Measurements from ENCODE around the gene CSTB. TPM values are rescaled to one million over a fixed set of nuclear protein-coding genes. Genes with fewer than 3 reads are reported as not detected.

The CSTB gene
- total RNA-seq, 1 experiment from 2014 or later: 57.5 TPM

GRCh38 chr21:43739621-43740435, 36.3 kb downstream of the CSTB start:
- POLR2A ChIA-PET: no interaction called here
- Histone ChIP-seq H3K9me2 (ENCODE audit: insufficient read depth) (no peaks in the 10 kb centered on the region), H3K27me3 (ENCODE audit: insufficient read depth, low read length) (no peaks in the 10 kb centered on the region), H3K4me3 (replicated peaks in 1 of 2; ENCODE audit: low read depth in 1 of 2, low read length in 2 of 2) (no peak overlapping the region), H4K20me1 (ENCODE audit: insufficient read depth) (0 out of 2 replicates have a peak, but pooled peaks cover 6% of the 10 kb centered on the region), H3K4me1 (ENCODE audit: control insufficient read depth in 1 of 2, insufficient read depth in 2 of 2, low read length in 2 of 2) (peaks cover 0 to 24% of the 10 kb centered on the region in 2 experiments; a peak in 2 of 4 replicates), H3K9me3 (ENCODE audit: control insufficient read depth in 1 of 2, insufficient read depth in 1 of 2, low read depth in 1 of 2, low read length in 2 of 2) (no peaks in the 10 kb centered on the region), H2AFZ (ENCODE audit: low read depth, low read length, poor library complexity, severe bottlenecking) (no peak overlapping the region), H3K27ac (ENCODE audit: low read depth, low read length) (peak overlapping the region; percentile 18; the same call in 1 of the 2 replicates), H3K79me2 (ENCODE audit: insufficient read depth, low read length) (peaks cover 32% of the 10 kb centered on the region; the same call in 1 of the 2 replicates), H3K36me3 (ENCODE audit: control insufficient read depth in 1 of 2, insufficient read depth in 2 of 2, low read length in 2 of 2) (peaks cover 5 to 10% of the 10 kb centered on the region in 2 experiments; a peak in 3 of 4 replicates), H3K9ac (ENCODE audit: low read length) (no peak overlapping the region), H3K4me2 (ENCODE audit: low read length) (no peak overlapping the region)
- intact Hi-C loops (cut with micrococcal nuclease): no loop called here
- ATAC-seq (peak; percentile 64), DNase-seq (ENCODE audit: low read depth, low spot score) (no peak)
- RAD21 ChIA-PET (ENCODE audit: low non-redundant PET in 1 of 2, low total read pairs in 2 of 2, uncharacterized antibody in 2 of 2, unreplicated experiment in 2 of 2): no interaction called here
- CTCF ChIA-PET: no interaction called here
- BruUV-seq (replicated peaks): no TSS peak
- TF ChIP-seq FOSL1 (IDR thresholded peaks at IDR 0.05; ENCODE audit: low read depth): no peak
- TF ChIP-seq ZFX (IDR thresholded peaks at IDR 0.05): no peak
- TF ChIP-seq TCF7L2 (IDR thresholded peaks at IDR 0.05; ENCODE audit: borderline replicate concordance, extremely low read depth, insufficient read depth, insufficient read length): no peak
- no peak for TF ChIP-seq POLR2A (IDR thresholded peaks at IDR 0.05; ENCODE audit: borderline replicate concordance, extremely low read depth, insufficient read depth, insufficient read length)
- no peak for TF ChIP-seq CEBPB (IDR thresholded peaks at IDR 0.05; ENCODE audit: low read depth)

- H3K4me2 ChIP-seq (ENCODE audit: low read length): no peak overlapping the region
- H3K36me3 ChIP-seq (ENCODE audit: control insufficient read depth in 1 of 2, insufficient read depth in 2 of 2, low read length in 2 of 2): peaks cover 4% of the 10 kb centered on the region in 2 experiments; a peak in 3 of 4 replicates
- 0 out of 2 replicates have a peak, but pooled peaks cover 6% of the 10 kb centered on the region for H4K20me1 ChIP-seq (ENCODE audit: insufficient read depth)
- peaks cover 55% of the 10 kb centered on the region for H3K79me2 ChIP-seq (ENCODE audit: insufficient read depth, low read length)
- BruUV-seq (replicated peaks): no TSS peak
- no peaks in the 10 kb centered on the region for H3K9me2 ChIP-seq (ENCODE audit: insufficient read depth)
- POLR2A ChIA-PET: no interaction called here
- H3K27ac ChIP-seq (ENCODE audit: low read depth, low read length): no peak overlapping the region; the same call in 1 of the 2 replicates
- ATAC-seq (no peak), DNase-seq (ENCODE audit: low read depth, low spot score) (no peak)
- H3K9ac ChIP-seq (ENCODE audit: low read length): no peak overlapping the region
- H3K9me3 ChIP-seq (ENCODE audit: control insufficient read depth in 1 of 2, insufficient read depth in 1 of 2, low read depth in 1 of 2, low read length in 2 of 2): no peaks in the 10 kb centered on the region
- intact Hi-C loops (cut with micrococcal nuclease): no loop called here
- H2AFZ ChIP-seq (ENCODE audit: low read depth, low read length, poor library complexity, severe bottlenecking): no peak overlapping the region
- RAD21 ChIA-PET (ENCODE audit: low non-redundant PET in 1 of 2, low total read pairs in 2 of 2, uncharacterized antibody in 2 of 2, unreplicated experiment in 2 of 2): interaction anchor here in 1 of 2 experiments (0.7 kb wide), 1 partner anchor 25 kb away, joined by 3 read pairs; no protein-coding TSS in a partner anchor
- H3K4me1 ChIP-seq (ENCODE audit: control insufficient read depth in 1 of 2, insufficient read depth in 2 of 2, low read length in 2 of 2): peaks cover 0 to 27% of the 10 kb centered on the region in 2 experiments; a peak in 2 of 4 replicates
- H3K4me3 ChIP-seq (replicated peaks in 1 of 2; ENCODE audit: low read depth in 1 of 2, low read length in 2 of 2): no peak overlapping the region
- no peak for TF ChIP-seq SIN3A (IDR thresholded peaks at IDR 0.05; ENCODE audit: low read depth)
- TF ChIP-seq TCF7L2 (IDR thresholded peaks at IDR 0.05; ENCODE audit: borderline replicate concordance, extremely low read depth, insufficient read depth, insufficient read length): no peak
- TF ChIP-seq SRF (IDR thresholded peaks at IDR 0.05; ENCODE audit: low read depth): no peak
- no peak for TF ChIP-seq ELF1 (IDR thresholded peaks at IDR 0.05; ENCODE audit: borderline replicate concordance, low read depth)
- no peak for TF ChIP-seq EZH2 (IDR thresholded peaks at IDR 0.05)
- no peak for TF ChIP-seq CEBPB (IDR thresholded peaks at IDR 0.05; ENCODE audit: low read depth)
- TF ChIP-seq CTCF (IDR thresholded peaks at IDR 0.05 in 2 of 3, conservative IDR thresholded peaks at IDR 0.05 in 1 of 3; ENCODE audit: borderline replicate concordance in 1 of 3, insufficient read depth in 1 of 3, low read depth in 2 of 3, low read length in 2 of 3): no peak
- TF ChIP-seq ZBTB33 (IDR thresholded peaks at IDR 0.05; ENCODE audit: extremely low read depth, insufficient replicate concordance, low read length): no peak
- no peaks in the 10 kb centered on the region for H3K27me3 ChIP-seq (ENCODE audit: insufficient read depth, low read length)
- CTCF ChIA-PET: no interaction called here
Measured at GRCh38 chr21:43737158-43737950, 38.8 kb downstream of the CSTB start.
